T-helper 2 cell (primary cell): ENCODE data around the gene PITX2.
"Not testable (repeated sequence)": the region's sequence is repeated elsewhere in the genome, so short reads cannot be mapped to it uniquely, and the experiment has no call there.

Experiments used
- DNase-seq, 5 experiments: peaks; one replicate each; pipeline versions ENCODE4 v3.0.0 to v3.0.0-alpha.2; 2012 to 2022

PITX2 gene

GRCh38 chr4:110610940-110611831 is 11.7 kb downstream of the PITX2 start:
- no peak for DNase-seq

GRCh38 chr4:110610620-110610939 is 12.3 kb downstream of the PITX2 start:
- DNase-seq: no peak

- DNase-seq: no peak
These were observed 13.7 kb downstream of the PITX2 start for GRCh38 chr4:110609044-110609750.

GRCh38 chr4:110605077-110605476 is 17.8 kb downstream of the PITX2 start:
- no peak for DNase-seq

- DNase-seq: no peak
These were observed 20.8 kb downstream of the PITX2 start for GRCh38 chr4:110602061-110602460.

GRCh38 chr4:110597582-110597981 is 25.3 kb downstream of the PITX2 start:
- no peak for DNase-seq

GRCh38 chr4:110596431-110596830 is 26.4 kb downstream of the PITX2 start:
- DNase-seq: no peak

GRCh38 chr4:110595583-110595982 is 27.3 kb downstream of the PITX2 start:
- DNase-seq: no peak

GRCh38 chr4:110589297-110589696 is 33.6 kb downstream of the PITX2 start:
- DNase-seq: no peak

- DNase-seq: no peak
These were observed 35.1 kb downstream of the PITX2 start for GRCh38 chr4:110587666-110588285.

GRCh38 chr4:110586131-110586850 is 36.6 kb downstream of the PITX2 start:
- DNase-seq: no peak

- DNase-seq: not testable (repeated sequence)
These were observed 46.2 kb downstream of the PITX2 start for GRCh38 chr4:110576696-110577095.
